CD4-positive, alpha-beta T cell treated with Interleukin-4 for 4 hours (primary cell): ENCODE results near the gene PLVAP.

Source experiments
- DNase-seq: peaks from one replicate; pipeline ENCODE4 v3.0.0-alpha.2; 2020

Gene PLVAP

DNA sequence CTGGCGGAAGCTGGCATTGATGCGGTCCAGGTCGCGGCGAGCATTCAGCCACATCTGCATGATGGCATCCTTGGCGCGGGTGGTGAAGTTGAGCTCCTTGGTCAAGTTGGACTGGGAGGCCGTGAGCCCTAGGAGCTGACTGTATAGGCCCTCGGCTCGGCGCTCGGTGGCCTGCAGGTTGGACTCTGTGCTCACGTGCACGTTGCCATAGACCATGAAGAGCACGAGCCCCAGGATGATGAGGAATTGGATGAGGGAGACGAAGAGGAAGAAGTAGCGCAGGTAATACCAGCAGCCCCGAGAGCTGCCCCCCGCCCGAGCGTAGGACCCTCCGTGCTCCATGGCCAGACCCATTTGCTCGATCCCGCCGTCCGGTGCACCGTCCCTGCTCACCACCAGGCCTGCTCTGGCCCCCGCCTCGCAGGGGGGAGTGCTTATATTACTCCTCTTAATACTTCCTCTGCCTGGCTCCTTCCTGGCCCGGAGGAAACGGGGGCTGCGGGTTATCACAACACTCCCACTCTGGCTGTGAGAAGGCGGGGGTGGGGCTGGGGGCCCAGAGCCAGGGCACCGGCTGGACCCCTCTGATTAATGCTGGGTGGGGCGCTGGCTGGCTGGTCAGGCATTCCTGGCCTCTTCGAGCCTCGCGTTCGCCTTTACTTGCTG is at the start of gene PLVAP:
Gene PLVAP (minus strand): TSS at position 408 of the 666 bp plus-strand sequence. CDS start 54 bp downstream, at position 354.
- DNase-seq: no peak

DNA sequence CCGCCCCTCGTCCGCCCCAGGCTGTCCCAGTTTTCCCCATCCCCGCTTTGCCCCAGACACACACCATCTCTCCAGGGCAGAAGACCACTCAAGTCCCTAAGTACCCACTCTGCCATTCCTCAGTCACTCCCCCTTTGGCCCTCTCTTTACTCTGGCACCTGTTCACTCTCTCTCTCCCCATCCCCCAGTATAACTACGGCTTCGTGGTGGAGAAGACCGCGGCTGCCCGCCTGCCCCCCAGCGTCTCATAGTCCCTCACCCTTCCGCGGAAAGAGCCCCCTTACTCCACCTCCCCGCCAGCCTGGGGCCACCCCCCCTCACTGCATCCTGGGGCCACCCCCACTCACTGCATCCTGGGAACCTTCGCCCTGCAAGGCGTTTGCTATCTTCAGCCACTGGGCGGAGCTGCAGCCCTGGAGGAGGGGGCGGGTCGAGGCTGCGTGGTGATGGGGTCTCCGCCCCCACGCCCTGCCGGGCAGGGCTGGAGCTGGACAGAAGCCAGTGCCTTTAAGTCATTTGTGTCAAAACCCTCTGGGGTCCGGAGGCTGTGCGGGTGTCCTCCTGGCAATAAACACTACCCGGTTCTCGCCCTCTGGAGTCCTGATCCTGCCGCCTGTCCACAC is 47.7 kb upstream of the PLVAP start:
- no peak for DNase-seq

GRCh38 chr19:17423429-17424208 is 46.5 kb upstream of the PLVAP start:
- DNase-seq: no peak

DNA sequence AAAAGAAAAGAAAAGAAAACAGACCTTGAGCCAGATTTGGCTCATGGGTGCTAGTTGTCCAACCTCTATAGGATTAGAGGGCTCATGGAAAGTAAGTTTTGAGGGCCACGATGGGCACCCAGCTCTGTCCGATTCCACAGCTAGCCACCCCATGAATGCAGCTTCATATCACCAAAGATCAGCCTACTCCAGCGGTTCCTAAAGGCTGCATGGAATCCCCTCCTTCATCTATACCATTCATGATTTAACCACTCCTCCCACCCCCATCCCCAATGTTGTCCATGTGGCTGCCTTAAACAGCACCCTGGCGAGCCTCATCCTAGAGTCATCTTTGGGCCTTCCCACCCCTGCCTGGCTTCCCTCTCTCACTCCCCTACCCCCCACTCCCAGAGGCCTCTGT is 44.8 kb upstream of the PLVAP start:
- no peak for DNase-seq

DNA sequence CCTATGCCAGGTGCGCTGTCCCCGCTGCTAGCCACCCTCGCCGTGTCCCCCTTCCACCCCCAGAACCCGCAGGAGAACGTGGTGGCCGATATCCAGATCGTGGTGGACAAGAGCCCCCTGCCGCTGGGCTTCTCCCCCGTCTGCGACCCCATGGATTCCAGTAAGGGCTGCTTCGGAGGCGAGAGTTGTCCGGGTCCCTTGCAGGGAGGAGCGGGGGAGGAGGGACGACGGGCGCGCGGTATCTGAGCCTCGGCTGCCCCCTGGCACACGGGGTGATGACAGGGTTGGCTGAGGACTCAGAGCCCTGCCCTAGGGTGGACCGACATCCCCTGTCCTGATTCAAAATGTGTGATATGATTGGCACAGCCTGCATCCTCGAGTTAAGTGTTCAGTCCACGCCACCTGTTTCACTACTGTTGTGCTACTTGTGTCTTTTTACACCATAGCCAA is 43.4 kb upstream of the PLVAP start:
- DNase-seq: no peak

- peak; percentile 97 for DNase-seq
Measured at GRCh38 chr19:17419621-17420474, 42.7 kb upstream of the PLVAP start, which contains the start of gene MVB12A. TSS of gene MVB12A (plus strand) at chr19:17420047. CDS start at chr19:17420136, 89 bp downstream.

GRCh38 chr19:17419154-17419620 is 42.0 kb upstream of the PLVAP start:
- no peak for DNase-seq

DNA sequence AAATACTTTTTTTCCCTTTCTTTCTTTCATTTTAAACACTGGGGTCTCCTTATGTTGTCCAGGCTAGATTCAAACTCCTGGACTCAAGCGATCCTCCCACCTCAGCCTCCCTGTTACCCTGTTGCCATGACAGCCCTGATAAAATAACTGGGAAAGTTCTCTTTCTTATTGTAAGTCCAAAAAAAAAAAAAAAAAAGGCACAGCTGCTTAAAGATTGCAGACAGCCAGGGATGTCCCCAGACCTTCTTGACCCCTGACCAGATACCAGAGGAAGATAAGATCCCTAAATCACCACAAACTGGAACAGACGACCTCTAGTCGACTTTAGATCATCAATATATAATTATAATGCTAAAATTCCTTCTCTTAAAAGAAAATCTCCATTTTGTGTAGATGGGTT is 41.6 kb upstream of the PLVAP start:
- DNase-seq: no peak

- DNase-seq: no peak
Measured at GRCh38 chr19:17415121-17415520, 38.0 kb upstream of the PLVAP start.

- no peak for DNase-seq
Measured at GRCh38 chr19:17414097-17414496, 37.0 kb upstream of the PLVAP start.

DNA sequence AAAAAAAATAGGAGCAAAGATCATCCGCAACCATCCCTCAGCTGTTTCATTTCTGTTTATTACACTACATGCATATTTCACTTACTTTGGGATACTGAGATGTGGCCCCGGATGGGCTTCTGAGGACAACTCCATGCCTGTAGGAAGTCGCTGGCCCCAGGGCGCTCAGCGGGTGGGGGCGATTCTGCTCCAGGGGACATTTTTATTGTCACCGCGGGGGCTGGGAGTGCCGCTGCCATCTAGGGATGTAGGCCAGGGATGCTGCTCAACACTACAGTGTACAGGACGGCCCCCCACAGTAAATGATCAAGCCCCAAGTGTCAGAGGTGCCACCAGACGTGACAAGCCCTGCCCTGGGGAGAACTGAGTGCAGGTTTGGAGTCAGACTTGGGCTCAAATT is 34.7 kb upstream of the PLVAP start:
- no peak for DNase-seq

DNA sequence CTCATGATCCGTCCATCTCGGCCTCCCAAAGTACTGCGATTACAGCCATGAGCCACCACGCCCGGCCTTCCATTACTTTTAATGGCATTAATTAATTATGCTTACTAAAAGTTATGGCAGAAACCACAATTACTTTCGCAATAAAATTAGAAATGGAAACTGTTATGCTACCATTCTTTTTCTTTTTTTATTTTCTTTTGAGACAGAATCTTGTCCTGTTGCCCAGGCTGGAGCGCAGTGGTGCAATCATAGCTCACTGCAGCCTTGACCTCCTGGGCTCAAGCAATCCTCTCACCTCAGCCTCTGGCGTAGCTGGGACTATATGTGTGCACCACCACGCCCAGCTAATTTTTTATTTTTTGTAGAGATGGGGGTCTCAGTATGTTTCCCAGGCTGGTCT is 32.8 kb upstream of the PLVAP start:
- DNase-seq: no peak

- DNase-seq: no peak
Measured at GRCh38 chr19:17406887-17407196, 29.7 kb upstream of the PLVAP start.

- DNase-seq: no peak
Measured at GRCh38 chr19:17406046-17406886, 29.1 kb upstream of the PLVAP start.

DNA sequence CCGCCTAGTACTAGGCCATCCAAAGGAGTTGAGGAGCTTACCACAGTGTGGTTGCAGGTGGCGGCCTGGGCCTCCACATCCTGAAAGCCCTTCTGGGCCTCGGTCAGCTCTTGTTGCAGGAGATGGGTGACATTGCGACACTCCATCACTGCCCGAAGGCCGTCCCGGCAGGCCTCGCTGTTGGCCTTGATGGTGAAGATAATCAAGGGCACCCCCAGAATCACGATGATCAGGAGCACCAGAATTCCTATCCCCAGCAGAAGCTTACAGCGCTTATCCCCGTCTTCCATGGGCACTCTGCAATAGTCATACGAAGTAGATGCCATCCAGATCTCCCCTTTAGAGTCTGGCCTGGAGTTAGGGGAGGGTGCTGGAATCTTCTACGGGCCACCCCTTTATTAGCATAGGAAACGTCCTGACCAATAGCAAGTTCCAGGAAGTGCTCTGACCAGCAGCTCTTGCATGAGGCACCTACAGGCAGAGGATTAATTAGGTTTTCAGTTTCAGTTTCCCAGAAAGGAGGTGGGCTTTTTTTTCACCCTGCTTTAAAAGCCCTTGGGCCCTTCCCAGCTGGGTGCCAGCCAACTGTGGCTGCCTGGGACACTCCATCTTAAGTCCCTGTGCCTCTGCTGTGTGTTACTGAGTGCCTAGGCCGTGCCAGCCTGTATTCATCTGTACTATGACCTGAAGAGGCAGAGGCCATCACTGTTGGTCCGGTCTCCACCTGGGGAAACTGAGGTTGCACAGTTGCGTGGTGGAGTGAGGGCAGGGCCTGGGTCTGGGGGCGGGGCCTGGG is 28.3 kb upstream of the PLVAP start, which contains the start of gene BST2:
Gene BST2 (minus strand): TSS at position 381 of the 796 bp plus-strand sequence. CDS start 55 bp downstream, at position 326.
- DNase-seq: peak; percentile 80

DNA sequence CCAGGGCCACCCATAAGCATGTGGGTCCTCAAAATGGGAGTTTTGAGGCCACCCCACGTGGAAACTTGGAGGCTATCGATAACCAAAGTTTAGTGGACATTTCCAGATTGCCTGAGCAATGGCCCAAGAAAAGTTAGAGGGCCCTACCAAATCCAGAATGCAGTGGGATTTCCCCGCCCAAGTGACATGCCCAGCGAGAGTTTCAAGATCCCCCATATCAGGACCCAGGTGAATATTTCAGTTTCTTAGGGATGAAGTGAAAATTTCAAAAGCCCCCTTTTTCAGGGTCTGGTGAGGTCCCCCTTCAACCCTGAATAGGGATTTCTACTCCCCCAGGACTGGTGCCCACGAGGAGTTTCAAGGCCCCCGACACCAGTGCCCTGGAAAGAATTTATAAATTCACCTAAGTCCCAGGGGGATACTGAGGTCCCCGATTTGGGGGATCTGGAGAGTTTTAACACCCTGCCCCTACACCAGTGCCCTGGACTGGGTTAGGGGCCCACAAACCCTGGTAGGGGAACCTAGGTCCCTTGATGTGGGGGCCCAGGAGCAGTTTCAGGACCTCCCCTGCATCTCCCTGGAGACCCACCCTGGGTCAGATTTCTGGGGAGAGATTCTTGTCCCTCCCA is 27.6 kb upstream of the PLVAP start:
- DNase-seq: no peak

DNA sequence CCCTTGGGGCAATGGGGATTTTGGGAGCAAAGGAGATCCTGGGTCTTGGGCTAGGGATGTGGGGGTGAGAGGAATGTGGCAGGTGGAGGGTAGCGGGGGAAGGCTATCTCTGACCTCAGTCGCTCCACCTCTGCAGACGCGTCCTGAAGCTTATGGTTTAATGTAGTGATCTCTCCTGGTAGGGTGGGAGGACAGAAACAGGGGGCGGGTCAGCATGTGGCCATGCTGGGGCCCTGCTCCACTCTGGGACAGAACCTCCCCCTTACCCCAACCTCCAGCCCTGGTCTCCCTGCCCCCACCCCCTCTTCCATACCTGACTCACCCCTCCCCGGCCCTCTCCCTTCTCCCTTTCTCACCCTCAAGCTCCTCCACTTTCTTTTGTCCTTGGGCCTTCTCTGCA is 26.9 kb upstream of the PLVAP start:
- DNase-seq: no peak

- no peak for DNase-seq
Measured at GRCh38 chr19:17402982-17403855, 26.1 kb upstream of the PLVAP start.

DNA sequence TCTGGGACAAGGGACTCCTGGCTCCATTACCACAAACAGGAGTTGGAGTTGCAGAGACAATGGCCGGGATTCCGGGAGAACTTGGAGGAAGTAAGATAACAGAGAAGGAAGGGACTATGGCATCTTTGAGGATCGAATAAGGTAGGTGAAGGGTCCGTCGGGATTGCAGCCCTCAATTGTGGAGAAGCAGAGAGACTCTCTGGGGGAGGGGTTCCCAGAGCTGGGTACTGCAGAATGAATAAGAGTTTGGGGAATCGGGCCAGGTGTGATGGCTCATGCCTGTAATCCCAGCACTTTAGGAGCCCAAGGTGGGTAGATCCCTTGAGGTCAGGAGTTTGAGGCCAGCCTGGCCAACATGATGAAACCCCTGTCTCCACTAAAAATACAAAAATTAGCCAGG is 24.5 kb upstream of the PLVAP start:
- no peak for DNase-seq
